OCI-LY7 (cell line): Measurements from ENCODE around the gene UBA52. TPM values are rescaled to one million over a fixed set of nuclear protein-coding genes. Genes with fewer than 3 reads are reported as not detected.

Experiments used
- BruUV-seq: library from RNA; stranded (reverse); fragments of 400-500 nt; replicated peaks from 2 replicates; lab custom pipeline; 2021; lab: Mats Ljungman, UMichigan
- CTCF ChIA-PET: fragments of 300-600 bp; sonication (Branson Sonifier 250); formaldehyde crosslinking; loops from one replicate; lab custom pipeline; 2022; ENCODE audit warnings: antibody characterized with exemption; ENCODE audit not compliant: unreplicated experiment; lab: Charles Lee
- POLR2A ChIA-PET: fragments of 300-600 bp; sonication (Branson Sonifier 250); formaldehyde crosslinking; loops from one replicate; lab custom pipeline; 2022; ENCODE audit warnings: antibody characterized with exemption; lab: Charles Lee
- DNase-seq: peaks from one replicate; pipeline ENCODE4 v3.0.0-alpha.2; 2015; ENCODE audit warnings: low spot score
- H2AFZ ChIP-seq: fragments of 200-600 bp; sonication (generic), shearing (Covaris generic); 2 replicates; pipeline ENCODE4 v1.6.1; 2014; ENCODE audit warnings: mild to moderate bottlenecking, antibody characterized with exemption, low read length, moderate library complexity
- H3K27ac ChIP-seq: fragments of 200-600 bp; sonication (generic); 2 replicates; pipeline ENCODE4 v1.5.1; 2014; ENCODE audit warnings: mixed run types, low read depth, mild to moderate bottlenecking, moderate library complexity, low read length, inconsistent platforms; ENCODE audit not compliant: poor library complexity, severe bottlenecking
- H3K36me3 ChIP-seq: fragments of 200-600 bp; sonication (generic); 2 replicates; pipeline ENCODE4 v1.6.1; 2014; ENCODE audit warnings: mild to moderate bottlenecking, antibody characterized with exemption, low read length, moderate library complexity, mixed read lengths; ENCODE audit not compliant: insufficient read depth
- H3K4me1 ChIP-seq: fragments of 200-600 bp; sonication (generic); 2 replicates; pipeline ENCODE4 v1.5.1; 2014; ENCODE audit warnings: mild to moderate bottlenecking, low read length; ENCODE audit not compliant: insufficient read depth, poor library complexity, severe bottlenecking
- H3K4me2 ChIP-seq: fragments of 200-600 bp; sonication (generic); 2 replicates; pipeline ENCODE4 v1.6.1; 2014; ENCODE audit warnings: mild to moderate bottlenecking, low read length
- H3K4me3 ChIP-seq: fragments of 200-600 bp; sonication (generic); 2 replicates; pipeline ENCODE4 v1.5.1; 2014; ENCODE audit warnings: mild to moderate bottlenecking, low read depth, low read length; ENCODE audit not compliant: poor library complexity, severe bottlenecking
- H3K79me2 ChIP-seq: fragments of 200-600 bp; sonication (generic); 2 replicates; pipeline ENCODE4 v1.6.1; 2016; ENCODE audit warnings: low read depth, mild to moderate bottlenecking, low read length, moderate library complexity, mixed read lengths; ENCODE audit not compliant: insufficient read depth
- H3K9me2 ChIP-seq: fragments of 200-600 bp; sonication (generic); 2 replicates; pipeline ENCODE4 v1.6.1; 2016; ENCODE audit warnings: mild to moderate bottlenecking, low read length, mixed read lengths; ENCODE audit not compliant: insufficient read depth
- H3K9me3 ChIP-seq: fragments of 200-600 bp; sonication (generic); 2 replicates; pipeline ENCODE4 v1.6.1; 2014; ENCODE audit warnings: mild to moderate bottlenecking, mixed run types, low read length, mixed read lengths
- H4K20me1 ChIP-seq: fragments of 200-600 bp; sonication (generic); 2 replicates; pipeline ENCODE4 v1.6.1; 2014; ENCODE audit warnings: mild to moderate bottlenecking, antibody characterized with exemption, low read length, moderate library complexity, mixed read lengths; ENCODE audit not compliant: insufficient read depth
- EZH2phosphoT487 ChIP-seq: fragments of 200-600 bp; sonication (generic); IDR thresholded peaks from 2 replicates; pipeline ENCODE4 v1.6.1; 2018; ENCODE audit warnings: low read depth, borderline replicate concordance, mild to moderate bottlenecking, mixed run types, antibody characterized with exemption, low read length, moderate library complexity, mixed read lengths
- intact Hi-C: fragments of 100-400 bp; cut with micrococcal nuclease; formaldehyde crosslinking; loops from one replicate; pipeline ENCODE4 v1.10.0; 2022; ENCODE audit not compliant: unreplicated experiment
- total RNA-seq, 2 experiments: library from RNA; depleted of rRNA in 1 of 2; stranded (reverse); fragments of >200 nt in 1 of 2; shearing (Covaris generic) in 1 of 2; gene quantifications; 2 replicates each; pipeline ENCODE4 v1.2.3, GENCODE V29; 2014 to 2022
- TF ChIP-seq, protein P1 (sequence below): fragments of 200-600 bp; sonication (generic); conservative IDR thresholded peaks from 2 replicates; pipeline ENCODE4 v1.5.1; 2014; ENCODE audit warnings: mild to moderate bottlenecking, antibody characterized with exemption, low read length, moderate library complexity, mixed read lengths

UBA52 gene
- total RNA-seq, 2 experiments from 2014 or later: 1,496 to 1,580 TPM

DNA sequence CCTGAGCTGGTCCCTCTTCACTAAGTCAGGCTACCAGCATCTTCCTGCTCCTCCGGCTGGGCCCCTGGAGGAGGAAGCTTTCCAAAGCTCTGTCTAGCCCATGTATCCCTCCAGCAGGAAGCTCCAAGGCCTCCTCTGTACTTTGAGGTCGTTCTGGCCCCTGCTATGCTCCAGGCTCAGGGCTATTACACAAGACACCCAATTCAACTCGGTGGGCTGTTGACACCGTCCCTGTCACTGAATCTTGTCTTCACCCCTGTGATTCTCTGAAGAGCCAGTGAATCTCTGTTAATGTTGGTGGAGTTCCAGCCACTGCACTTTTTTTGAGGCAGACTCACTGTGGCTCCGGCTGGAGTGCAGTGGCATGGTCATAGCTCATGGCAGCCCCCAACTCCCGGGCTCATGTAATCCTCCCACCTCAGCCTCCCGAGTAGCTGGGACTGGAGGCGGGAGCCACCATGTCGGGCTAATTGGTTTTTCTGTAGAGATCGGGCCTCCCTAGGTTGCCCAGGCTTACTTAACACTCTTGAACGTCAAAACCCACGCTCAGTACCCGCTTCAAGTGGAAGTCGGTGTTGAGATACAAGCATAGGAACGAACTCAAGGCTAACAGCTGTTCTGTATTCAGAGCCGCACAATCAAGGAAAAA, 16.4 kb downstream of the UBA52 start:
- TSS peak; percentile 86 for BruUV-seq
- peak overlapping the region; percentile 68 for H3K4me3 ChIP-seq

DNA sequence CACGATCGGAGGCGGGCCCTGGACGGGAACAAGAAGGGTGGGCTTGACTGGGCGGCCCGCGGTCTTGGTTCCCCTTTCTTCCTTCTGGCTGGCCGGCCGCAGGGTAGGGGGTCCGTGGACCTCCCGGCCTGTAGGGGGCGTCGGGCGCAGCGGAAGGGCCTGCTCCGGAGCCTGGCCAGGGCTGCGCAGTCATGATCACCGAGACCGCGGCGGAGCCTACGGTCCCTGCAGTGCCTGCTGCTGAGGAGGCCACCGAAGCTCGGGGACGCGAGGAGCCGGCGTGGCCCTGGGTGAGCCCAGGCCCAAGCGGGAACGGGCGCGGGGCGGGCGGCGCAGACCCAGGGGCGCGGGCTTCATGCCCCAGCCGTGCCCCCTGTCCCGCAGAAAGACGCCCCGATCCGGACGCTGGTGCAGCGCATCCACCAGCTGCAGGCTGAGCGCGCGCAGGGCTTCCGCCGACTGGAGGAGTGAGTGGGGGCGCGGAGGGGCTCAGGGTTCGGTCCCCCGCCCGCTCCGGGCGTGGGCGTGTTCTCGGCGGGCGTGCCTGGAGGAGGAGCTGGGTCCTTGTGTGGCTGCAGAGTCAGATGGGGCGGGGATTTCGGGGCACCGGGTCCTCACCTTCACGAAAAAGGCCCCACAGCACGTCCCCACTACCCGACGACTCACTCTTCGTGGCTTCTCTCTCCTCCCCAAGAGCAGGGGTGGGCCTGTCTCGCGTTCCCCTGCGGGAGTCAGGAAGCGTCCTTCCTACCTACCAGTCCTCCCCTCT, 17.1 kb downstream of the UBA52 start, which contains the start of gene REX1BD:
REX1BD (plus strand) TSS at position 188 of the 769 bp plus-strand sequence; CDS start at position 192, 4 bp downstream.
- H3K79me2 ChIP-seq: peaks cover 10% of the 10 kb centered on the region
- H3K9me3 ChIP-seq: no peaks in the 10 kb centered on the region
- no TSS peak for BruUV-seq
- H3K4me1 ChIP-seq: peaks cover 51% of the 10 kb centered on the region
- H3K4me2 ChIP-seq: peak within 1 kb of the TSS; percentile 68
- H3K4me3 ChIP-seq: peak within 1 kb of the TSS; percentile 68
- DNase-seq: peak; percentile 94
- POLR2A ChIA-PET: interaction anchor here (1.0 to 4.9 kb wide), 6 partner anchors 17 to 94 kb away, joined by 3 to 23 read pairs (median 8); partner anchors contain the start of genes FKBP8, KXD1 and UBA52
- peak within 1 kb of the TSS; percentile 80; the same call in 1 of the 2 replicates for H2AFZ ChIP-seq
- intact Hi-C loops: loop anchor here (1.0 to 5.0 kb wide), 6 partner anchors 46 to 244 kb away; partner anchors contain the start of genes ELL, FKBP8, KLHL26 and UPF1
- CTCF ChIA-PET: interaction anchor here (0.6 to 1.1 kb wide), 4 partner anchors 51 to 201 kb away, joined by 3 to 12 read pairs (median 4); no protein-coding TSS in a partner anchor
- no peaks in the 10 kb centered on the region for H3K9me2 ChIP-seq
- no peak for TF ChIP-seq EZH2phosphoT487
- TF ChIP-seq, protein P1, sequence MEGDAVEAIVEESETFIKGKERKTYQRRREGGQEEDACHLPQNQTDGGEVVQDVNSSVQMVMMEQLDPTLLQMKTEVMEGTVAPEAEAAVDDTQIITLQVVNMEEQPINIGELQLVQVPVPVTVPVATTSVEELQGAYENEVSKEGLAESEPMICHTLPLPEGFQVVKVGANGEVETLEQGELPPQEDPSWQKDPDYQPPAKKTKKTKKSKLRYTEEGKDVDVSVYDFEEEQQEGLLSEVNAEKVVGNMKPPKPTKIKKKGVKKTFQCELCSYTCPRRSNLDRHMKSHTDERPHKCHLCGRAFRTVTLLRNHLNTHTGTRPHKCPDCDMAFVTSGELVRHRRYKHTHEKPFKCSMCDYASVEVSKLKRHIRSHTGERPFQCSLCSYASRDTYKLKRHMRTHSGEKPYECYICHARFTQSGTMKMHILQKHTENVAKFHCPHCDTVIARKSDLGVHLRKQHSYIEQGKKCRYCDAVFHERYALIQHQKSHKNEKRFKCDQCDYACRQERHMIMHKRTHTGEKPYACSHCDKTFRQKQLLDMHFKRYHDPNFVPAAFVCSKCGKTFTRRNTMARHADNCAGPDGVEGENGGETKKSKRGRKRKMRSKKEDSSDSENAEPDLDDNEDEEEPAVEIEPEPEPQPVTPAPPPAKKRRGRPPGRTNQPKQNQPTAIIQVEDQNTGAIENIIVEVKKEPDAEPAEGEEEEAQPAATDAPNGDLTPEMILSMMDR: peak; percentile 92
- no peaks in the 10 kb centered on the region for H4K20me1 ChIP-seq
- H3K27ac ChIP-seq: peak within 1 kb of the TSS; percentile 70
- peaks cover 17% of the 10 kb centered on the region; the same call in 1 of the 2 replicates for H3K36me3 ChIP-seq

More for the DNA sequence above, 16.4 kb downstream of the UBA52 start:
- Histone ChIP-seq H3K36me3 (peaks cover 17% of the 10 kb centered on the region; the same call in 1 of the 2 replicates), H3K4me1 (peaks cover 44% of the 10 kb centered on the region), H3K9me2 (no peaks in the 10 kb centered on the region), H3K27ac (peak overlapping the region; percentile 70), H2AFZ (peak overlapping the region; percentile 80; the same call in 1 of the 2 replicates), H3K4me2 (peak overlapping the region; percentile 68), H3K9me3 (no peaks in the 10 kb centered on the region), H4K20me1 (no peaks in the 10 kb centered on the region), H3K79me2 (peaks cover 10% of the 10 kb centered on the region)
- intact Hi-C loops: loop anchor here (2.0 to 5.0 kb wide), 5 partner anchors 45 to 244 kb away; partner anchors contain the start of genes FKBP8, KLHL26 and UPF1
- ChIA-PET POLR2A (interaction anchor here (0.5 to 4.9 kb wide), 5 partner anchors 16 to 122 kb away, joined by 3 to 23 read pairs (median 10); partner anchors contain the start of genes KXD1 and UBA52), CTCF (interaction anchor here (0.5 to 1.1 kb wide), 3 partner anchors 66 to 164 kb away, joined by 4 to 12 read pairs (median 8); no protein-coding TSS in a partner anchor)
- TF ChIP-seq EZH2phosphoT487: no peak
- TF ChIP-seq, protein P1: no peak
- DNase-seq: no peak
